ENCODE measurements around the gene GLIS2.

GLIS2 gene

DNA sequence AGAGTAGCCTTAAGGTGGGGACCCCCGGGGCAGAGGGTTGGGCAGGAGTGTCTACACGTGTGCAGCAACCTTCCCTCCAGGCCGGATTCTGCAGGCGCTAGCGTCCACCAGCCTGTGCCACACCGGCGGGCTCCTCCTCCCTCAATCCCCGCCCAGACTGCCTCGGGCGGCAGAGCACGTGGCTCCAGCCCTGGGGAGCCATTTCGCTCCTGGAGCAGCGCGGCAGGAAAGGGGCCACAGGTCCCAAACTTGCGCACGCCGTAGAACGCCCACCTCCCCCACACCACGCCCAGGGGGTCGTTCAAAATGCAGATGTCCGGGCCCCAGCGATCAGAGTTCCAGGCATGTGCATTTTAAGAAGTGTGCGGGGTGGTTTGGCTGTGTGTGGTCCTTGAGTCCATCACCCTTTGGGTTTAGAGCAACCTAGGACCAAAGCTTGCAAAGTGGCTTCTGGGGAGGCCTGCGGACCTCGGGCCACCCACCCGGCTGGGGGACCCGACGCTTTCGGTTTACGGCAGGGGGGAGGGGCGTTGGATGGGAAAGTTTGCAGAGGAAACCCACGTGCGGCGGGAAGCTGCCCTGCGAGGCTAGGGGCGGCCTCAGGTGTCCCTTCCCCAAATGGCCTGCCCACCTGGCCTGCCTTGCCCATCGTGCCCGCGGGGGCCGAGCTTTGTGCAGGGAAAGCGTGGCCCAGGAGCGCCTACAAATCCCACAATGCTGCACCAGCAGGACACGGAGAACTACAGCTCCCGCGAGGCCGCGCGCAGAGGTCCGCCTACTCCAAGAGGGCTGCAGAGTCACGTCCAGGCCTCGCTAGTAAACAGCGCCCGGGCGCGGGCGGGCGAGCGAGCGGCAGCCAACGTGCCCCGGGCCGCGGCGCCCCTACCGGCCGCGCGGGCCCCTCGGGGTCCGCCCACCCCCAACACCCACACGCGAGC is 44.4 kb upstream of the GLIS2 start (continued):
- TF ChIP-seq ZNF530 (tag by site-specific recombination; IDR thresholded peaks at IDR 0.05; ENCODE audit: low read depth): no peak
- no peak; the same call in 1 of the 2 replicates for TF ChIP-seq ZNF449 (tag by site-specific recombination; IDR thresholded peaks at IDR 0.05)
- peak; percentile 7; the same call in 1 of the 2 replicates for TF ChIP-seq ZSCAN23 (tag by site-specific recombination; IDR thresholded peaks at IDR 0.05)
- peak; percentile 100 for TF ChIP-seq ZBTB20 (tag by site-specific recombination; IDR thresholded peaks at IDR 0.05)
- TF ChIP-seq ZNF521 (tag by site-specific recombination; IDR thresholded peaks at IDR 0.05): no peak
- TF ChIP-seq ZNF549 (tag by site-specific recombination; IDR thresholded peaks at IDR 0.05): no peak
- no peak for TF ChIP-seq ZNF362 (tag by site-specific recombination; IDR thresholded peaks at IDR 0.05)
- 0 out of 2 replicates have a peak, but pooled peaks have one; percentile 2 for TF ChIP-seq ZNF146 (tag by site-specific recombination; IDR thresholded peaks at IDR 0.05)
- TF ChIP-seq ZNF221 (tag by site-specific recombination; IDR thresholded peaks at IDR 0.05; ENCODE audit: borderline replicate concordance): no peak; the same call in 1 of the 2 replicates
- no peak for TF ChIP-seq ZSCAN16 (tag by site-specific recombination; IDR thresholded peaks at IDR 0.05)
- peak; percentile 97 for TF ChIP-seq ZIC2 (tag by site-specific recombination; IDR thresholded peaks at IDR 0.05)
- no peak; the same call in none of the 2 replicates for TF ChIP-seq ZNF843 (tag by site-specific recombination; IDR thresholded peaks at IDR 0.05)
- TF ChIP-seq, protein P1, sequence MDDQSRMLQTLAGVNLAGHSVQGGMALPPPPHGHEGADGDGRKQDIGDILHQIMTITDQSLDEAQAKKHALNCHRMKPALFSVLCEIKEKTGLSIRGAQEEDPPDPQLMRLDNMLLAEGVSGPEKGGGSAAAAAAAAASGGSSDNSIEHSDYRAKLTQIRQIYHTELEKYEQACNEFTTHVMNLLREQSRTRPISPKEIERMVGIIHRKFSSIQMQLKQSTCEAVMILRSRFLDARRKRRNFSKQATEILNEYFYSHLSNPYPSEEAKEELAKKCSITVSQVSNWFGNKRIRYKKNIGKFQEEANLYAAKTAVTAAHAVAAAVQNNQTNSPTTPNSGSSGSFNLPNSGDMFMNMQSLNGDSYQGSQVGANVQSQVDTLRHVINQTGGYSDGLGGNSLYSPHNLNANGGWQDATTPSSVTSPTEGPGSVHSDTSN (CRISPR knock-in tag; IDR thresholded peaks at IDR 0.05): 0 out of 2 replicates have a peak, but pooled peaks have one; percentile 54
- TF ChIP-seq ZNF223 (tag by site-specific recombination; IDR thresholded peaks at IDR 0.05): no peak; the same call in 1 of the 2 replicates
- no peak for TF ChIP-seq ZNF785 (tag by site-specific recombination; IDR thresholded peaks at IDR 0.05)
- TF ChIP-seq KLF1 (tag by site-specific recombination; IDR thresholded peaks at IDR 0.05): peak; percentile 57
- no peak for TF ChIP-seq ZNF837 (tag by site-specific recombination; IDR thresholded peaks at IDR 0.05)
- TF ChIP-seq HOXA7 (CRISPR knock-in tag; IDR thresholded peaks at IDR 0.05; ENCODE audit: borderline replicate concordance): no peak
- no peak for TF ChIP-seq HOXC10 (CRISPR knock-in tag; IDR thresholded peaks at IDR 0.05)
- no peak for TF ChIP-seq ZNF510 (tag by site-specific recombination; IDR thresholded peaks at IDR 0.05; ENCODE audit: insufficient replicate concordance)
- TF ChIP-seq ZNF610 (tag by site-specific recombination; IDR thresholded peaks at IDR 0.05; ENCODE audit: borderline replicate concordance): 0 out of 2 replicates have a peak, but pooled peaks have one; percentile 17
- no peak for TF ChIP-seq ZNF701 (tag by site-specific recombination; IDR thresholded peaks at IDR 0.05)
- TF ChIP-seq PRDM6 (tag by site-specific recombination; IDR thresholded peaks at IDR 0.05): no peak
- TF ChIP-seq ZNF239 (tag by site-specific recombination; IDR thresholded peaks at IDR 0.05): no peak
- TF ChIP-seq, protein P2, sequence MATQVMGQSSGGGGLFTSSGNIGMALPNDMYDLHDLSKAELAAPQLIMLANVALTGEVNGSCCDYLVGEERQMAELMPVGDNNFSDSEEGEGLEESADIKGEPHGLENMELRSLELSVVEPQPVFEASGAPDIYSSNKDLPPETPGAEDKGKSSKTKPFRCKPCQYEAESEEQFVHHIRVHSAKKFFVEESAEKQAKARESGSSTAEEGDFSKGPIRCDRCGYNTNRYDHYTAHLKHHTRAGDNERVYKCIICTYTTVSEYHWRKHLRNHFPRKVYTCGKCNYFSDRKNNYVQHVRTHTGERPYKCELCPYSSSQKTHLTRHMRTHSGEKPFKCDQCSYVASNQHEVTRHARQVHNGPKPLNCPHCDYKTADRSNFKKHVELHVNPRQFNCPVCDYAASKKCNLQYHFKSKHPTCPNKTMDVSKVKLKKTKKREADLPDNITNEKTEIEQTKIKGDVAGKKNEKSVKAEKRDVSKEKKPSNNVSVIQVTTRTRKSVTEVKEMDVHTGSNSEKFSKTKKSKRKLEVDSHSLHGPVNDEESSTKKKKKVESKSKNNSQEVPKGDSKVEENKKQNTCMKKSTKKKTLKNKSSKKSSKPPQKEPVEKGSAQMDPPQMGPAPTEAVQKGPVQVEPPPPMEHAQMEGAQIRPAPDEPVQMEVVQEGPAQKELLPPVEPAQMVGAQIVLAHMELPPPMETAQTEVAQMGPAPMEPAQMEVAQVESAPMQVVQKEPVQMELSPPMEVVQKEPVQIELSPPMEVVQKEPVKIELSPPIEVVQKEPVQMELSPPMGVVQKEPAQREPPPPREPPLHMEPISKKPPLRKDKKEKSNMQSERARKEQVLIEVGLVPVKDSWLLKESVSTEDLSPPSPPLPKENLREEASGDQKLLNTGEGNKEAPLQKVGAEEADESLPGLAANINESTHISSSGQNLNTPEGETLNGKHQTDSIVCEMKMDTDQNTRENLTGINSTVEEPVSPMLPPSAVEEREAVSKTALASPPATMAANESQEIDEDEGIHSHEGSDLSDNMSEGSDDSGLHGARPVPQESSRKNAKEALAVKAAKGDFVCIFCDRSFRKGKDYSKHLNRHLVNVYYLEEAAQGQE (tag by site-specific recombination; IDR thresholded peaks at IDR 0.05): 0 out of 2 replicates have a peak, but pooled peaks have one; percentile 41
- 0 out of 2 replicates have a peak, but pooled peaks have one; percentile 10 for TF ChIP-seq ZNF10 (tag by site-specific recombination; IDR thresholded peaks at IDR 0.05)
- TF ChIP-seq ZNF23 (tag by site-specific recombination; IDR thresholded peaks at IDR 0.05; ENCODE audit: borderline replicate concordance): no peak
- TF ChIP-seq ZNF248 (tag by site-specific recombination; IDR thresholded peaks at IDR 0.05): no peak
- TF ChIP-seq ZNF571 (tag by site-specific recombination; IDR thresholded peaks at IDR 0.05): no peak
- peak; percentile 58 for TF ChIP-seq ZNF341 (tag by site-specific recombination; IDR thresholded peaks at IDR 0.05; ENCODE audit: low read depth)
- TF ChIP-seq REPIN1 (tag by site-specific recombination; IDR thresholded peaks at IDR 0.05; ENCODE audit: low read depth): no peak; the same call in 1 of the 2 replicates
